IMR-90 (cell line): ENCODE results near the gene LRRC66. TPM values are rescaled to one million over a fixed set of nuclear protein-coding genes. Genes with fewer than 3 reads are reported as not detected.

Source experiments
- ATAC-seq: fragments of 200-7000 bp; cut with Tn5 transposase; 2 replicates; pipeline ENCODE4 v1.9.1; 2020; ENCODE audit warnings: low read depth, mild to moderate bottlenecking, moderate library complexity
- BruUV-seq: library from RNA; stranded (reverse); fragments of 400-500 nt; replicated peaks from 2 replicates; lab custom pipeline; 2021; lab: Mats Ljungman, UMichigan
- CTCF ChIA-PET: fragments of 300-600 bp; formaldehyde crosslinking; extraction: SDS; loops from one replicate; lab custom pipeline; 2021; ENCODE audit warnings: antibody characterized with exemption; lab: Yijun Ruan, JAX
- POLR2A ChIA-PET: fragments of 300-600 bp; sonication (Branson Sonifier 250); formaldehyde crosslinking; loops from one replicate; lab custom pipeline; 2022; ENCODE audit warnings: antibody characterized with exemption; ENCODE audit not compliant: unreplicated experiment; lab: Charles Lee
- DNase-seq: peaks from one replicate; pipeline ENCODE4 v3.0.0; 2013
- H2AFZ ChIP-seq: replicated peaks from 2 replicates; pipeline ENCODE3; 2013; ENCODE audit warnings: low read length, mild to moderate bottlenecking; ENCODE audit not compliant: poor library complexity
- H2AK5ac ChIP-seq: 2 replicates; pipeline ENCODE4 v1.6.1; 2013; ENCODE audit warnings: low read depth, low read length, inconsistent platforms
- H2AK9ac ChIP-seq: replicated peaks from 2 replicates; pipeline ENCODE3; 2013; ENCODE audit warnings: mild to moderate bottlenecking, low read depth, low read length, moderate library complexity; ENCODE audit not compliant: poor library complexity
- H2BK120ac ChIP-seq: 2 replicates; pipeline ENCODE4 v1.6.1; 2013; ENCODE audit warnings: low read depth, low read length, inconsistent platforms
- H2BK15ac ChIP-seq: 3 replicates; pipeline ENCODE4 v1.6.1; 2013; ENCODE audit warnings: low read depth, low read length, inconsistent platforms
- H2BK20ac ChIP-seq: 2 replicates; pipeline ENCODE4 v1.6.1; 2013; ENCODE audit warnings: low read depth, mild to moderate bottlenecking, inconsistent platforms, low read length, moderate library complexity
- H2BK5ac ChIP-seq: 2 replicates; pipeline ENCODE4 v1.6.1; 2013; ENCODE audit warnings: mild to moderate bottlenecking, low read depth, low read length, inconsistent platforms; ENCODE audit not compliant: poor library complexity, severe bottlenecking
- H3K14ac ChIP-seq: replicated peaks from 2 replicates; pipeline ENCODE4 v1.6.1; 2013; ENCODE audit warnings: low read depth, low read length, inconsistent platforms
- H3K18ac ChIP-seq: 2 replicates; pipeline ENCODE4 v1.6.1; 2013; ENCODE audit warnings: low read depth, low read length, control low read depth
- H3K23ac ChIP-seq: 2 replicates; pipeline ENCODE4 v1.6.1; 2013; ENCODE audit warnings: low read depth, low read length, inconsistent platforms
- H3K27ac ChIP-seq: 2 replicates; pipeline ENCODE4 v1.5.1; 2013; ENCODE audit warnings: mild to moderate bottlenecking, control low read depth, low read length; ENCODE audit not compliant: insufficient read depth
- H3K27me3 ChIP-seq: 2 replicates; pipeline ENCODE4 v1.6.1; 2013; ENCODE audit warnings: low read length; ENCODE audit not compliant: control insufficient read depth, insufficient read depth
- H3K36me3 ChIP-seq: 2 replicates; pipeline ENCODE4 v1.6.1; 2013; ENCODE audit warnings: low read length, mixed read lengths; ENCODE audit not compliant: control insufficient read depth, insufficient read depth
- H3K4ac ChIP-seq: 2 replicates; pipeline ENCODE4 v1.6.1; 2013; ENCODE audit warnings: low read depth, low read length, inconsistent platforms
- H3K4me1 ChIP-seq: 2 replicates; pipeline ENCODE4 v1.6.1; 2013; ENCODE audit warnings: low read length, mixed read lengths; ENCODE audit not compliant: control insufficient read depth, insufficient read depth
- H3K4me2 ChIP-seq: 2 replicates; pipeline ENCODE4 v1.6.1; 2013; ENCODE audit warnings: low read depth, mild to moderate bottlenecking, control low read depth, low read length, moderate library complexity
- H3K4me3 ChIP-seq: 2 replicates; pipeline ENCODE4 v1.5.1; 2013; ENCODE audit warnings: low read depth, mild to moderate bottlenecking, control low read depth, low read length, moderate library complexity; ENCODE audit not compliant: insufficient read depth
- H3K56ac ChIP-seq: 2 replicates; pipeline ENCODE4 v1.6.1; 2013; ENCODE audit warnings: low read length, inconsistent platforms; ENCODE audit not compliant: insufficient read depth; ENCODE audit errors: extremely low read depth
- H3K79me1 ChIP-seq, 2 experiments: 2 replicates each; pipeline ENCODE4 v1.6.1; 2013; ENCODE audit warnings: low read length in 2 of 2, inconsistent platforms in 1 of 2, low read depth in 1 of 2
- H3K9ac ChIP-seq: 2 replicates; pipeline ENCODE4 v1.6.1; 2013; ENCODE audit warnings: low read depth, low read length, control low read depth
- H3K9me1 ChIP-seq: 2 replicates; pipeline ENCODE4 v1.6.1; 2013; ENCODE audit warnings: low read length, inconsistent platforms; ENCODE audit not compliant: insufficient read depth
- H3K9me3 ChIP-seq: 2 replicates; pipeline ENCODE4 v1.6.1; 2013; ENCODE audit warnings: low read length; ENCODE audit not compliant: control insufficient read depth, insufficient read depth
- H4K20me1 ChIP-seq: 2 replicates; pipeline ENCODE4 v1.6.1; 2013; ENCODE audit warnings: low read length, inconsistent platforms; ENCODE audit not compliant: insufficient read depth
- H4K5ac ChIP-seq: 2 replicates; pipeline ENCODE4 v1.6.1; 2013; ENCODE audit warnings: mild to moderate bottlenecking, low read depth, low read length, control low read depth
- H4K8ac ChIP-seq, 2 experiments: 2 replicates each; pipeline ENCODE4 v1.6.1; 2013; ENCODE audit warnings: low read depth in 2 of 2, low read length in 2 of 2, control low read depth in 1 of 2, inconsistent platforms in 1 of 2
- H4K91ac ChIP-seq: 2 replicates; pipeline ENCODE4 v1.6.1; 2013; ENCODE audit warnings: low read depth, low read length, inconsistent platforms; ENCODE audit not compliant: insufficient read depth
- BHLHE40 ChIP-seq: fragments of 150-350 bp; IDR thresholded peaks from 2 replicates; pipeline ENCODE4 v1.6.1; 2016; ENCODE audit warnings: mild to moderate bottlenecking, low read depth, low read length
- CEBPB ChIP-seq: IDR thresholded peaks from 2 replicates; pipeline ENCODE4 v1.6.1; 2012; ENCODE audit warnings: low read depth, low read length, improper control_type of control experiment
- CHD1 ChIP-seq: IDR thresholded peaks from 2 replicates; pipeline ENCODE4 v1.6.1; 2012; ENCODE audit warnings: low read depth, low read length, improper control_type of control experiment
- CTCF ChIP-seq: conservative IDR thresholded peaks from 2 replicates; pipeline ENCODE4 v1.5.1; 2012; ENCODE audit warnings: mild to moderate bottlenecking, low read depth, low read length, improper control_type of control experiment
- ELK1 ChIP-seq: fragments of 150-350 bp; IDR thresholded peaks from 2 replicates; pipeline ENCODE4 v1.6.1; 2016; ENCODE audit warnings: low read depth, mild to moderate bottlenecking, low read length, moderate library complexity, borderline replicate concordance
- MAFK ChIP-seq: IDR thresholded peaks from 2 replicates; pipeline ENCODE4 v1.6.1; 2012; ENCODE audit warnings: low read depth, low read length, improper control_type of control experiment
- MAZ ChIP-seq: IDR thresholded peaks from 2 replicates; pipeline ENCODE4 v1.6.1; 2012; ENCODE audit warnings: low read depth, mild to moderate bottlenecking, low read length, improper control_type of control experiment, moderate library complexity, borderline replicate concordance
- MXI1 ChIP-seq: IDR thresholded peaks from 2 replicates; pipeline ENCODE4 v1.6.1; 2012; ENCODE audit warnings: low read depth, mild to moderate bottlenecking, low read length, moderate library complexity, borderline replicate concordance
- NFE2L2 ChIP-seq: fragments of 150-350 bp; IDR thresholded peaks from 2 replicates; pipeline ENCODE4 v1.6.1; 2016; ENCODE audit warnings: low read depth, mild to moderate bottlenecking, low read length
- POLR2A ChIP-seq: IDR thresholded peaks from 2 replicates; pipeline ENCODE4 v1.6.1; 2012; ENCODE audit warnings: mild to moderate bottlenecking, low read depth, low read length
- RAD21 ChIP-seq: IDR thresholded peaks from 2 replicates; pipeline ENCODE4 v1.6.1; 2012; ENCODE audit warnings: low read length, improper control_type of control experiment
- SMC3 ChIP-seq: fragments of 150-350 bp; IDR thresholded peaks from 2 replicates; pipeline ENCODE4 v1.6.1; 2016; ENCODE audit warnings: low read depth, mild to moderate bottlenecking, antibody characterized with exemption, low read length, moderate library complexity
- USF2 ChIP-seq: fragments of 150-350 bp; IDR thresholded peaks from 2 replicates; pipeline ENCODE4 v1.6.1; 2017; ENCODE audit warnings: mild to moderate bottlenecking, antibody characterized with exemption, low read length, low read depth
- WGBS, 2 experiments: methylation state at CpG; one replicate each; pipeline versions ENCODE4 v1.1.5 to v1.1.7; 2013; ENCODE audit warnings: missing lambda C conversion rate in 2 of 2; ENCODE audit not compliant: insufficient read length in 1 of 2; ENCODE audit errors: extremely low coverage in 2 of 2; 5-methylcytosine and 5-hydroxymethylcytosine counted together
- dilution Hi-C: fragments of 300-500 bp; cut with HindIII; formaldehyde crosslinking; loops from one replicate; pipeline ENCODE4 v1.14.3; 2018; ENCODE audit warnings: low sequenced_read_pairs; ENCODE audit not compliant: unreplicated experiment
- in situ Hi-C: fragments of 300-500 bp; cut with MboI; formaldehyde crosslinking; loops from 3 replicates; pipeline ENCODE4 v1.14.3; 2019; ENCODE audit warnings: low sequenced_read_pairs, inconsistent platforms, mixed read lengths
- intact Hi-C: fragments of 100-400 bp; cut with micrococcal nuclease; formaldehyde crosslinking; loops from 2 replicates; pipeline ENCODE4 v1.10.0; 2022
- polyA plus RNA-seq, 3 experiments: library from polyadenylated mRNA; depleted of rRNA; stranded (reverse); fragments of >200 nt; gene quantifications; 2 replicates each; pipeline ENCODE4 v1.2.3, GENCODE V29; 2012; ENCODE audit warnings: low replicate concordance in 1 of 3
- total RNA-seq: library from RNA; depleted of rRNA; stranded (reverse); fragments of >200 nt; gene quantifications from 2 replicates; pipeline ENCODE4 v1.2.3, GENCODE V29; 2012

Gene LRRC66
- total and polyA plus RNA-seq, 2 of the 4 experiments (the other 2 are of a cell fraction), result 0.09 to 0.18 TPM

- dilution Hi-C loops (no loop called here), in situ Hi-C loops (no loop called here), intact Hi-C loops (loop anchor here (5.0 to 10.0 kb wide), 2 partner anchors 40 to 58 kb away; no protein-coding TSS in a partner anchor)
- Histone ChIP-seq H2AK9ac (peak overlapping the region; percentile 48), H4K8ac (0 out of 4 replicates have a peak overlapping the region, but pooled peaks of 1 of the 2 experiments have one; percentile 62), H3K23ac (0 out of 2 replicates have a peak overlapping the region, but pooled peaks have one; percentile 58), H3K27me3 (peaks cover 6% of the 10 kb centered on the region), H4K5ac (no peak overlapping the region), H3K79me1 (0 out of 4 replicates have a peak, but pooled peaks cover 0 to 7% of the 10 kb centered on the region in 2 experiments), H3K4me3 (peak overlapping the region; percentile 57), H2BK120ac (peak overlapping the region; percentile 27; the same call in 1 of the 2 replicates), H3K27ac (peak overlapping the region; percentile 88; the same call in 1 of the 2 replicates), H3K4me2 (peak overlapping the region; percentile 86), H3K4ac (peak overlapping the region; percentile 64), H2BK5ac (peak overlapping the region; percentile 50), H4K20me1 (0 out of 2 replicates have a peak, but pooled peaks cover 3% of the 10 kb centered on the region), H3K14ac (peak overlapping the region; percentile 69), H4K91ac (no peak overlapping the region), H3K9me3 (no peaks in the 10 kb centered on the region), H2BK20ac (no peak overlapping the region), H3K56ac (no peak overlapping the region), H2AFZ (peak overlapping the region; percentile 92), H3K9me1 (peaks cover 3% of the 10 kb centered on the region; the same call in 1 of the 2 replicates), H2AK5ac (no peak overlapping the region), H3K18ac (no peak overlapping the region), H3K9ac (peak overlapping the region; percentile 37; the same call in 1 of the 2 replicates), H2BK15ac (0 out of 3 replicates have a peak overlapping the region, but pooled peaks have one; percentile 32), H3K36me3 (no peaks in the 10 kb centered on the region), H3K4me1 (no peaks in the 10 kb centered on the region; the same call in 1 of the 2 replicates)
- TF ChIP-seq CTCF (no peak), MAFK (no peak), CEBPB (no peak), USF2 (no peak), BHLHE40 (no peak), NFE2L2 (no peak), SMC3 (no peak), POLR2A (no peak), RAD21 (no peak), MXI1 (no peak), CHD1 (no peak), ELK1 (no peak), MAZ (no peak)
- no TSS peak for BruUV-seq
- CTCF ChIA-PET, result interaction anchor here (0.6 to 1.6 kb wide), 2 partner anchors 10 to 56 kb away, joined by 3 read pairs; no protein-coding TSS in a partner anchor
- 45% methylated on average over 4 of the region's 7 CpGs; no CpG with 5 or more reads in 1 of the 2 experiments for WGBS, 2 experiments
- POLR2A ChIA-PET, result no interaction called here
- ATAC-seq (no peak), DNase-seq (peak; percentile 20)
These were observed 32.3 kb upstream of the LRRC66 start for GRCh38 chr4:52052475-52052780.
